Measurements from ENCODE around the gene DSTN.

Gene DSTN

DNA sequence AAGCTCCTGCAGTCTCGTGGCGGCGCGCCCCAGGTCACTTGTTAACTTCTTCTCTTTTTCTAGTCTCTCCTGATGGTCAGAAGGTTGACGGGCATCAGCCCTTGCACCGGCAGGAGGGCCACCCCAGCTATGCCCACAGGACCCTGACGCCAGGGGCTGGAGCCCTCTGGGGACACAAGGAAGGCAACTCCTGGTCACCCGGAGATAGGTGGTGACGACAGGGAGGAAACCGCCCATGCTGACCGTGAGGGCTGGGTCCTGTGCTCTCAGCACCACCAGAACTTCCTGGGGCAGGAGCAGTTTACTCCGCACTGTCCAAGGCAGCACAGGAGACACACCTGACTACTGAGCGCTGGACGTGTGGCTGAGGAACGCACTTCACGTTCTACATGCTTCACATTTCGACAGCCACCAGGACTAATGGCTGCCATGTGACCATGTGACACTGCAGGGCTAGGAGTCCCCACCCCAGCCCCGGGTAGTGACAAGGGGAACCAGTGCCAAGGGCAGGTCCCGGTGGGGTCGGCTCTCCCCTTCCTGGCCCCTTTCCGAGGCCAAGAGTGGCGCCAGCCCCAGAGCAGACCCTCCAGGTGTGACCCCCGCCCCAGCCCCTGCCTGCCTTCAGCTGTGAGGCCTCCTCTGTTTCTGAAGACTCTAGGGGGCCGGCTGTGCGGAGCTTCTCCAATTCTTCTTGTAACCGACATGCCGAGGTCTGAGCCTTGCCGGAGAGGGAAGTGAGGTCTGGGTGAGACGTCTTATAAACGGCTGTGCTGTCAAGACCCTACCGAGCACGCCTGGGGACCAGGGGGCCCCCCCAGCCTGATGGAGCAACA, 45.2 kb downstream of the DSTN start:
- TF ChIP-seq ZFP30 (CRISPR knock-in tag; IDR thresholded peaks at IDR 0.05) (no peak), GLIS3 (CRISPR knock-in tag; IDR thresholded peaks at IDR 0.05) (no peak), CSDC2 (CRISPR knock-in tag; IDR thresholded peaks at IDR 0.05) (no peak), ZFP3 (CRISPR knock-in tag; IDR thresholded peaks at IDR 0.05) (no peak), RARB (CRISPR knock-in tag; IDR thresholded peaks at IDR 0.05) (no peak), ARNTL (CRISPR knock-in tag; IDR thresholded peaks at IDR 0.05; ENCODE audit: borderline replicate concordance, low read depth) (no peak), ESRRG (CRISPR knock-in tag; IDR thresholded peaks at IDR 0.05) (no peak), OSR1 (CRISPR knock-in tag; IDR thresholded peaks at IDR 0.05) (no peak), ZNF70 (CRISPR knock-in tag; IDR thresholded peaks at IDR 0.05) (no peak), SNAI2 (CRISPR knock-in tag; IDR thresholded peaks at IDR 0.05) (no peak), ZNF565 (CRISPR knock-in tag; conservative IDR thresholded peaks at IDR 0.05; ENCODE audit: low read depth) (no peak)
- TF ChIP-seq, protein P1, sequence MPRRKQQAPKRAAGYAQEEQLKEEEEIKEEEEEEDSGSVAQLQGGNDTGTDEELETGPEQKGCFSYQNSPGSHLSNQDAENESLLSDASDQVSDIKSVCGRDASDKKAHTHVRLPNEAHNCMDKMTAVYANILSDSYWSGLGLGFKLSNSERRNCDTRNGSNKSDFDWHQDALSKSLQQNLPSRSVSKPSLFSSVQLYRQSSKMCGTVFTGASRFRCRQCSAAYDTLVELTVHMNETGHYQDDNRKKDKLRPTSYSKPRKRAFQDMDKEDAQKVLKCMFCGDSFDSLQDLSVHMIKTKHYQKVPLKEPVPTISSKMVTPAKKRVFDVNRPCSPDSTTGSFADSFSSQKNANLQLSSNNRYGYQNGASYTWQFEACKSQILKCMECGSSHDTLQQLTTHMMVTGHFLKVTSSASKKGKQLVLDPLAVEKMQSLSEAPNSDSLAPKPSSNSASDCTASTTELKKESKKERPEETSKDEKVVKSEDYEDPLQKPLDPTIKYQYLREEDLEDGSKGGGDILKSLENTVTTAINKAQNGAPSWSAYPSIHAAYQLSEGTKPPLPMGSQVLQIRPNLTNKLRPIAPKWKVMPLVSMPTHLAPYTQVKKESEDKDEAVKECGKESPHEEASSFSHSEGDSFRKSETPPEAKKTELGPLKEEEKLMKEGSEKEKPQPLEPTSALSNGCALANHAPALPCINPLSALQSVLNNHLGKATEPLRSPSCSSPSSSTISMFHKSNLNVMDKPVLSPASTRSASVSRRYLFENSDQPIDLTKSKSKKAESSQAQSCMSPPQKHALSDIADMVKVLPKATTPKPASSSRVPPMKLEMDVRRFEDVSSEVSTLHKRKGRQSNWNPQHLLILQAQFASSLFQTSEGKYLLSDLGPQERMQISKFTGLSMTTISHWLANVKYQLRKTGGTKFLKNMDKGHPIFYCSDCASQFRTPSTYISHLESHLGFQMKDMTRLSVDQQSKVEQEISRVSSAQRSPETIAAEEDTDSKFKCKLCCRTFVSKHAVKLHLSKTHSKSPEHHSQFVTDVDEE (CRISPR knock-in tag; IDR thresholded peaks at IDR 0.05) = no peak
- TF ChIP-seq, protein P2, sequence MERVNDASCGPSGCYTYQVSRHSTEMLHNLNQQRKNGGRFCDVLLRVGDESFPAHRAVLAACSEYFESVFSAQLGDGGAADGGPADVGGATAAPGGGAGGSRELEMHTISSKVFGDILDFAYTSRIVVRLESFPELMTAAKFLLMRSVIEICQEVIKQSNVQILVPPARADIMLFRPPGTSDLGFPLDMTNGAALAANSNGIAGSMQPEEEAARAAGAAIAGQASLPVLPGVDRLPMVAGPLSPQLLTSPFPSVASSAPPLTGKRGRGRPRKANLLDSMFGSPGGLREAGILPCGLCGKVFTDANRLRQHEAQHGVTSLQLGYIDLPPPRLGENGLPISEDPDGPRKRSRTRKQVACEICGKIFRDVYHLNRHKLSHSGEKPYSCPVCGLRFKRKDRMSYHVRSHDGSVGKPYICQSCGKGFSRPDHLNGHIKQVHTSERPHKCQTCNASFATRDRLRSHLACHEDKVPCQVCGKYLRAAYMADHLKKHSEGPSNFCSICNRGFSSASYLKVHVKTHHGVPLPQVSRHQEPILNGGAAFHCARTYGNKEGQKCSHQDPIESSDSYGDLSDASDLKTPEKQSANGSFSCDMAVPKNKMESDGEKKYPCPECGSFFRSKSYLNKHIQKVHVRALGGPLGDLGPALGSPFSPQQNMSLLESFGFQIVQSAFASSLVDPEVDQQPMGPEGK (CRISPR knock-in tag; IDR thresholded peaks at IDR 0.05; ENCODE audit: borderline replicate concordance) = no peak
- no peak for ATAC-seq

DNA sequence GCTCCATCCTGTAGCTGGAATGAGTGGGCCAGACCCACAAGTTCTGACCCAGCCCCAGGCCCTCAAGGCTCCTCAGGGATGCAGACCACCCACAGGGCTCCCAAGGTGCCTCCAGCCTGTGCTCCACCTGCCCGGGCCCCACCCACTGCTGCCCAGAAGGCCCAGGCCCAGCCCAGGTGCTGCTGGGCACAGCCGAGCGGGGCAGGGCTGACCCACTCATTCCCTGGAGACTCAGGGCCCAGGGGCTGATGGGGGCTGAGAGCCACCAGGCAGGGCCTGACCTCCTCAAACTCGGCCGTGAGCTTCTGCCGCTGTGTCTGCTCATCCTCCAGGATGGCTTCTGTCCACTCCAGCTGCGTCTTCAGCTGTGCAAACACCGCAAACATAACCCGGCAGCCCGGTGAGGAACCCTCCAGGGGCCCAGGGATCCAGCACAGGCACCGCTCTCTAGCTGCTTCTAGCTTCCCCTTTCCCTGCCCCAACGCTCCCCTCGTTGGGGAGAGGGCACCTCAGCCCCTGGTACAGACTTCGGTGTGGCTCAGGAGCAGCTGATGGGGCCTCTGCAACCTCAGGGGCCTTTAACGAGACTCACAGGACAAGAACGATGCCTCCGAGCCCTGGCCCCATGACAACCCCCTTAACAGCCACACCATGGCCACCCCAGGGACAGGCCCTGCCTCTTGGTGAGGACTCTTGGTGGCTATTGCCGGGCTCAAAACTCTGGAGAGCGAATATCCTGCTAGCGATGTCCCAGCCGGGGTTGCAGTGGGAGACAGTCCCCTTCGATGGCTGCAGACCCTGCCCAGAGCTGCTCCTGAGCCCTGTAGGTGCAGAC, 46.0 kb downstream of the DSTN start:
- TF ChIP-seq ESRRG (CRISPR knock-in tag; IDR thresholded peaks at IDR 0.05) = no peak
- no peak for TF ChIP-seq ARNTL (CRISPR knock-in tag; IDR thresholded peaks at IDR 0.05; ENCODE audit: borderline replicate concordance, low read depth)
- no peak for TF ChIP-seq ZNF70 (CRISPR knock-in tag; IDR thresholded peaks at IDR 0.05)
- no peak for TF ChIP-seq TCF4 (CRISPR knock-in tag; IDR thresholded peaks at IDR 0.05; ENCODE audit: borderline replicate concordance)
- no peak for TF ChIP-seq BACH2 (CRISPR knock-in tag; IDR thresholded peaks at IDR 0.05; ENCODE audit: borderline replicate concordance)
- TF ChIP-seq ZNF8 (CRISPR knock-in tag; IDR thresholded peaks at IDR 0.05) = no peak
- TF ChIP-seq OSR1 (CRISPR knock-in tag; IDR thresholded peaks at IDR 0.05) = no peak
- TF ChIP-seq PPARA (CRISPR knock-in tag; IDR thresholded peaks at IDR 0.05; ENCODE audit: borderline replicate concordance) = no peak
- TF ChIP-seq CSDC2 (CRISPR knock-in tag; IDR thresholded peaks at IDR 0.05) = no peak
- TF ChIP-seq ZNF565 (CRISPR knock-in tag; conservative IDR thresholded peaks at IDR 0.05; ENCODE audit: low read depth) = no peak
- no peak for TF ChIP-seq TOX (CRISPR knock-in tag; IDR thresholded peaks at IDR 0.05; ENCODE audit: borderline replicate concordance)
- TF ChIP-seq ZC3H10 (CRISPR knock-in tag; IDR thresholded peaks at IDR 0.05) = no peak
- TF ChIP-seq, protein P3, sequence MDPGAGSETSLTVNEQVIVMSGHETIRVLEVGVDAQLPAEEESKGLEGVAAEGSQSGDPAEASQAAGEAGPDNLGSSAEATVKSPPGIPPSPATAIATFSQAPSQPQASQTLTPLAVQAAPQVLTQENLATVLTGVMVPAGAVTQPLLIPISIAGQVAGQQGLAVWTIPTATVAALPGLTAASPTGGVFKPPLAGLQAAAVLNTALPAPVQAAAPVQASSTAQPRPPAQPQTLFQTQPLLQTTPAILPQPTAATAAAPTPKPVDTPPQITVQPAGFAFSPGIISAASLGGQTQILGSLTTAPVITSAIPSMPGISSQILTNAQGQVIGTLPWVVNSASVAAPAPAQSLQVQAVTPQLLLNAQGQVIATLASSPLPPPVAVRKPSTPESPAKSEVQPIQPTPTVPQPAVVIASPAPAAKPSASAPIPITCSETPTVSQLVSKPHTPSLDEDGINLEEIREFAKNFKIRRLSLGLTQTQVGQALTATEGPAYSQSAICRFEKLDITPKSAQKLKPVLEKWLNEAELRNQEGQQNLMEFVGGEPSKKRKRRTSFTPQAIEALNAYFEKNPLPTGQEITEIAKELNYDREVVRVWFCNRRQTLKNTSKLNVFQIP (CRISPR knock-in tag; IDR thresholded peaks at IDR 0.05; ENCODE audit: borderline replicate concordance, low read depth) = no peak
- no peak for TF ChIP-seq ISL1 (CRISPR knock-in tag; IDR thresholded peaks at IDR 0.05)
- TF ChIP-seq GLIS3 (CRISPR knock-in tag; IDR thresholded peaks at IDR 0.05) = no peak
- TF ChIP-seq RARB (CRISPR knock-in tag; IDR thresholded peaks at IDR 0.05) = no peak
- TF ChIP-seq, protein P4, sequence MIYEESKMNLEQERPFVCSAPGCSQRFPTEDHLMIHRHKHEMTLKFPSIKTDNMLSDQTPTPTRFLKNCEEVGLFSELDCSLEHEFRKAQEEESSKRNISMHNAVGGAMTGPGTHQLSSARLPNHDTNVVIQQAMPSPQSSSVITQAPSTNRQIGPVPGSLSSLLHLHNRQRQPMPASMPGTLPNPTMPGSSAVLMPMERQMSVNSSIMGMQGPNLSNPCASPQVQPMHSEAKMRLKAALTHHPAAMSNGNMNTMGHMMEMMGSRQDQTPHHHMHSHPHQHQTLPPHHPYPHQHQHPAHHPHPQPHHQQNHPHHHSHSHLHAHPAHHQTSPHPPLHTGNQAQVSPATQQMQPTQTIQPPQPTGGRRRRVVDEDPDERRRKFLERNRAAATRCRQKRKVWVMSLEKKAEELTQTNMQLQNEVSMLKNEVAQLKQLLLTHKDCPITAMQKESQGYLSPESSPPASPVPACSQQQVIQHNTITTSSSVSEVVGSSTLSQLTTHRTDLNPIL (CRISPR knock-in tag; IDR thresholded peaks at IDR 0.05; ENCODE audit: low read depth) = no peak
- no peak for TF ChIP-seq ZFP3 (CRISPR knock-in tag; IDR thresholded peaks at IDR 0.05)
- TF ChIP-seq, protein P2 (CRISPR knock-in tag; IDR thresholded peaks at IDR 0.05; ENCODE audit: borderline replicate concordance) = no peak
- no peak for ATAC-seq
